GM21367 (cell line): ENCODE measurements around the gene ZBTB44.
"Not testable (repeated sequence)": the region's sequence is repeated elsewhere in the genome, so short reads cannot be mapped to it uniquely, and the experiment has no call there.

ENCODE experiments used
- ATAC-seq: cut with Tn5 transposase; IDR thresholded peaks from one replicate; pipeline ENCODE4 v1.9.1; 2021; ENCODE audit not compliant: unreplicated experiment

ZBTB44 gene

DNA sequence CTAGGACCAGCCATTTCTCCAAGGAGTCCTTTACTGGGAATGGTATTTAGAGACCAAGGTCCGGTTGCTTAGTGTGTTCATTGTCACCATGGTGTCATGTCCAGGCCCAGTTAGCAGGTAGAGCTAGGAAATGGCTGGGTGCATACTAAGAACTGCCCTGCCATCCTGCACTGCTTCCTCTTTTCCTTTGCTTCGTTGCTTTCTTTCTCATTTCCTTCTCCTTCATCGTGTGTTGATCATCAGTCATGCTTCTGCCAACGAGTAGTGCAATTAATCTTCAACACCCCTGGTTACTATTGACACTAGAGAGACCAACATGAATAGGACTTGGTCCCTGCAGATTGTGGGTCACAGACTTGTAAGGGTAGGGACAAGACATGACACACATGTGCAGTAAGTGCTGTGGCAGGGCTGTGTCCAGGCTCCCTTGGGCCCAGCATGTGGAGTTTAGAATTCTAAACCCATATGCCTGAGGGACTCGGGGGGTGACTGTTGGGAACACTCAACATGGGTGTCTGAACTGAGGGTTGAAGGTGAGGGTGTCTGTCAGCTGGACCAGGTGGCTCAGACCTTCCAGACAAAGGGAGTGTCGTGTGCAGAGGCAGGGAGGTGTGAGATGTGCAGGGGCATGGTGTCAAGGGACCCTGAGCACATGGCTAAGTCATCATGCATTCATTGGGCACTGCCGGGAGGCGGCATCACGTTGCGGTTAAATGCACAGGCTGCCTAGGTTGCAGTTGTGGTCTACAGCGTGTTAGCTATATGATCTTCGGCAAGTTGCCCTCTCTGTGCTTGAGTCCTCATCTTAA, 112.5 kb downstream of the ZBTB44 start:
- ATAC-seq = no peak

DNA sequence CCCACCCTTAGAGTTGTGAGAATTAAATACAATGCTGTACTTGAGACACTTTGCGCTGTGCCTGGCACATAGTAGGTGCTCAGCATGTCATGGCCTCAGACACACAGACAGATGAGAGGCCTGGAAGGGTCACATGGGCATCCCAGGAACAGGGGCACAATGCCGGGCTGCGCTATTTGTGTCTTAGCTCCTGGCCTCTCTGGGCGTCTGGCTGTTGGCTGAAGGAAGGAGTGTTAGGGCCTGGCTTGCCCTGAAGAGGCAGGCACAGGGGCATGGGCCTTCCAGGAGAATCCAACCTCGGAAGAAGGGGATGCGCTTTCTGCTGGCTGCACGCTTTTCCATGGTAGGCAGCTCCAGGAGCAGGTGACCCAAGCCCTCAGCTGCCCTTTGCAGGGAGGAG, 113.7 kb downstream of the ZBTB44 start:
- ATAC-seq = no peak

DNA sequence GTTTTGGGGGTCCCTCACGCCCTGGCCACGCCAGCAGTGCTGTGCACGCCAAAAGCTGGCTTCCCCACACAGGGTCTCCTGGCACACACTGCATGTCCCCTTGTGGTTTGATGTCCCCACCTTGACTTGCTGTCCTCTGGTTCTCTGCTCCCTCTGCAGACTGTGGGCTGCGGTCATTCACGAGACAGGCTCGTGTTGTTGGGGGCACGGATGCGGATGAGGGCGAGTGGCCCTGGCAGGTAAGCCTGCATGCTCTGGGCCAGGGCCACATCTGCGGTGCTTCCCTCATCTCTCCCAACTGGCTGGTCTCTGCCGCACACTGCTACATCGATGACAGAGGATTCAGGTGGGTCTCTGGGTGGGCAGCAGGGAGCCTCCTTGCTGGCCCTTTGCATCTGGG, 114.9 kb downstream of the ZBTB44 start:
- no peak for ATAC-seq

DNA sequence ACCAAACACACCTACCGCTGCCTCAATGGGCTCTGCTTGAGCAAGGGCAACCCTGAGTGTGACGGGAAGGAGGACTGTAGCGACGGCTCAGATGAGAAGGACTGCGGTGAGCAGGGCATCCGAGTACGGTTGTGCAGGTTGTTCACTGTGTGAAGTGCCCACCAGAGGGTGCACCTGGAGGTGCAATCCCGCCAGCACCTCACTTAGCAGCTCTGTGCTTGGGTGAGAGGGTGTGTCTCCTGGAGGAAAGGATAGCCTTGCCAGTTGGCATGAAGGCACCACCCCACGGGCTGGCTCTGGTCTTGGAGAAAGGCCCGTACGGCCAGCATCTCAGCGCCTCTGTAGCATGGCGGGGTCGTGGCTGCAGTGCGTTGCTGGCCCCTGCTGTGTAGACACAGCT, 115.8 kb downstream of the ZBTB44 start:
- ATAC-seq = no peak

DNA sequence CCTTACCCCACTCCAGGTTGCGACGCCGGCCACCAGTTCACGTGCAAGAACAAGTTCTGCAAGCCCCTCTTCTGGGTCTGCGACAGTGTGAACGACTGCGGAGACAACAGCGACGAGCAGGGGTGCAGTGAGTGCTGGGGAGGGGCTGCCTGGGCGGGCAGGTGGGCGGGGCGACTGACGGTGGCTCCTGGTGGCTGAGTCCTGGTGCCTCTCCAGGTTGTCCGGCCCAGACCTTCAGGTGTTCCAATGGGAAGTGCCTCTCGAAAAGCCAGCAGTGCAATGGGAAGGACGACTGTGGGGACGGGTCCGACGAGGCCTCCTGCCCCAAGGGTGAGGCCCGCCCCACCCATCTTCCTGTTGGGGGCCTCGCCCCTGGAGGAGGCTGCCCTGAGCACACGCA, 116.4 kb downstream of the ZBTB44 start:
- no peak for ATAC-seq

DNA sequence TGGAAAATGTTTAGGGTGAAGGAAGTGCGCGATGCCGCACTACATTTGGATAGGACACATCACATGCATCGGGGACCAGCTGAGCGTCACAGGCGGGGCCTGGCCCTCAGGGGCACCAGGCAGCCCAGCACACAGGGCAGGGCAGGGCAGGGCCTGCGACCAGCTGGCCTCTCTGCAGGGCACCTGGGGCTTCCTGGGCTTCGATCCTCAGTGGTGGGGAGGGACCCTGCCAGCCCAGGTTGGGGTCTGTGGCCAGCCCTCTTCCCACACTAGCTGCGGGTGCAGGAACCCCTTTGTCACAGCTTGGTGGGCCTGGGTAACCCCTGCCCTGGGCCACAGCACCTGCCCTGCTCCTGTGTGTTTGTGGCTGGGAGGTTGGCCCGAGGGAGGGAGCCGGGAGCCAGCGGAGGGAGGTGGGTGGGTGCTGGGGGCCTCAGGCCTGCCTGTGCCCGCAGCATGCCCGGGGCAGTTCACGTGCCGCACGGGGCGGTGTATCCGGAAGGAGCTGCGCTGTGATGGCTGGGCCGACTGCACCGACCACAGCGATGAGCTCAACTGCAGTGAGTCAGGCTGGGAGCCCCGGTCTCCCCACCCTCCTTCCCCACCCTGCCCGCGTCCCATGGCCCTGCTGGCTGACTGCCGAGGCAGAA, 117.2 kb downstream of the ZBTB44 start:
- ATAC-seq = no peak

DNA sequence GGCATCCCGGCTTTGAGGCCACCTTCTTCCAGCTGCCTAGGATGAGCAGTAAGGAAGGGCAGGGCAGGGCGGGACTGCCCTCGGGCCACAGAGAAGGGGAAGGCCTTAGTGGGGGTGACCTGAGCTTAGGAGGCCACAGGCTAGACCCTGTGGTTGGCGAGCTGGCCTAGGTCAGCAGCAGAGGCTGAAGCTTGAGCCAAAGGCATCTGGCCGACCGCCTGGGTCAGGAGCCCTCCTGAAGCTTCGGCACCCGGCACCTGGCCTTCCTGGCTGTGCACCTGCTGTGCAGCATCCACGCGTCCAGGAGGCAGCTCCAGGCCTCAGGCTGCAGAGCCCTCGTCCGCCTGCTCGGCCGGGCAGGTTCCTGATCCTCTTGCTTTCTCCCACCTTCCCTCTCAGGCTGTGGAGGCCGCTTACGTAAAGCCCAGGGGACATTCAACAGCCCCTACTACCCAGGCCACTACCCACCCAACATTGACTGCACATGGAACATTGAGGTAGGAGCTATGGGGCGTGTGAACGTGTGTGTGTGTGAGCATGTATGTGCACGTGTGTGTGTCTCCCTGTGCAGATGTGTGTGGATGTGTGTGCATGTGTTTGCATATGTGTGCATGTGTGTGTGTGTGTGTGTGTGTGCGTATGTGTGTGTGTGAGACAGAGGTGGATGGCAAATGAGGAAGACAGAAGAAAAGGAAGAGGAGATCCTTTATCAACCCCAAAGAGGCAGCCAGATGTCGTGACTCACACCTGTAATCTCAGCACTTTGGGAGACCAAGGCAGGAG, 120.3 kb downstream of the ZBTB44 start:
- ATAC-seq = no peak

DNA sequence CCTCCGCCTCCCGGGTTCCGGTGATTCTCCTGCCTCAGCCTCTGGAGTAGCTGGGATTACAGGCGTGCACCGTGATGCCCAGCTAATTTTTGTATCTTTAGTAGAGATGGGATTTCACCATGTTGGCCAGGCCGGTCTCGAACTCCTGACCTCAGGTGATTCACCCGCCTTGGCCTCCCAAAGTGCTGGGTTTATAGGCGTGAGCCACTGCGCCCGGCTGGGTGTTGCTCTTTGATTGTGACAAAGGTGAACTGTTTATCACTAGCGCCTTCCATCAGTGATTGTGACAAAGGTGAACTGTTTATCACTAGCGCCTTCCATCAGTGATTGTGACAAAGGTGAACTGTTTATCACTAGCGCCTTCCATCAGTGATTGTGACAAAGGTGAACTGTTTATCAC, 121.2 kb downstream of the ZBTB44 start:
- ATAC-seq = not testable (repeated sequence)

DNA sequence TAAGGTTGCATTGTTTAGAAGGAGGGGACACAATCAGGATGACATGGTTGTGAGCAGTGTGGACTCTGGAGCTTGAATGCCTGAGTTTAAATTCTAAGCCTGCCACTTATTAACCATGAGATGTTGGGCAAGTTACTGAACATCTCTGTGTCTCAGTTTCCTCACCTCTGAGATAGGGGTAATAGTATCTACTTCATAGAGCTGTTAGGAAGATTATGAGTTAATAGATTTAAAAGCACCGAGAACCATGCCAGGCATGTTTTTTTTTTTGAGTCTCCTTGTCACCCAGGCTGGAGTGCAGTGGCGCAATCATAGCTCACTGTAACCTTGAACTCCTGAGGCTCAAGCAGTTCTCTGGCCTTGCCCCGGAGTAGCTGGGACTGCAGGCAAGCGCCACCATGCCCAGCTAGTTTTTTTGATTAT, 121.9 kb downstream of the ZBTB44 start:
- no peak for ATAC-seq

DNA sequence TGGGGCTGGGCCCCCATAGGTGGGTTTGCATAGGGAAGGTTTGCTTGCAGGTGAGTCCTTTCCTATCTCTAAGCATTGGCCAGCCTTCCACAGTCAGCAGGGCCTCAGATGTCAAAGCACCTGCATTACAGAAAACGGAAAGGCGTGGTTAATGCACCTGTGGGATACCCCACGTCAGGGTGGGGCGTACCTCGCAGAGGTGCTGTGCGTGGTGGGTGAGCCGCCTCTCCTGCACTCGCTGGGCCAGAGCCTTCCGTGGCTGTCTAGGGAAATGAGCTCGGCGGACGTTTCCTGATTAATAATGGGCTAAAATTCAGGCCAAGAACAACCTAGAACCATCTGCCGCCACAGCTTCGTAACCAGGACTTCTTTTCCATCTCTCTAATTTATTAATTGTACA, 122.8 kb downstream of the ZBTB44 start:
- no peak for ATAC-seq

DNA sequence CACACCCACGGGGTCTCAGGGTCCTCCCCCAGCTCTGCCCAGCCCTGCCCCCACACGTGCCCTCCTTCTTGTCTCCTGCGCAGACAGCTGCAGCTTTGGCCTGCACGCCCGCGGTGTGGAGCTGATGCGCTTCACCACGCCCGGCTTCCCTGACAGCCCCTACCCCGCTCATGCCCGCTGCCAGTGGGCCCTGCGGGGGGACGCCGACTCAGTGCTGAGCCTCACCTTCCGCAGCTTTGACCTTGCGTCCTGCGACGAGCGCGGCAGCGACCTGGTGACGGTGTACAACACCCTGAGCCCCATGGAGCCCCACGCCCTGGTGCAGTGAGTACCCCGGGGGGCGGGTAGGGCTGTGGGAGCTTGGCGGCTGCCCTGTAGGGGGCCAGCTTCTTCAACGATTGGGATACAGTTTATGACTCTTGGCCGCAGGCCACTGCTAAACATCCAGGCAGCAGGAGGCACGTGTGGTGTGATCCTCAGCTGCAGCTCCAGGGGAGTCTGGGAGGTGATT, 124.3 kb downstream of the ZBTB44 start:
- ATAC-seq = no peak

DNA sequence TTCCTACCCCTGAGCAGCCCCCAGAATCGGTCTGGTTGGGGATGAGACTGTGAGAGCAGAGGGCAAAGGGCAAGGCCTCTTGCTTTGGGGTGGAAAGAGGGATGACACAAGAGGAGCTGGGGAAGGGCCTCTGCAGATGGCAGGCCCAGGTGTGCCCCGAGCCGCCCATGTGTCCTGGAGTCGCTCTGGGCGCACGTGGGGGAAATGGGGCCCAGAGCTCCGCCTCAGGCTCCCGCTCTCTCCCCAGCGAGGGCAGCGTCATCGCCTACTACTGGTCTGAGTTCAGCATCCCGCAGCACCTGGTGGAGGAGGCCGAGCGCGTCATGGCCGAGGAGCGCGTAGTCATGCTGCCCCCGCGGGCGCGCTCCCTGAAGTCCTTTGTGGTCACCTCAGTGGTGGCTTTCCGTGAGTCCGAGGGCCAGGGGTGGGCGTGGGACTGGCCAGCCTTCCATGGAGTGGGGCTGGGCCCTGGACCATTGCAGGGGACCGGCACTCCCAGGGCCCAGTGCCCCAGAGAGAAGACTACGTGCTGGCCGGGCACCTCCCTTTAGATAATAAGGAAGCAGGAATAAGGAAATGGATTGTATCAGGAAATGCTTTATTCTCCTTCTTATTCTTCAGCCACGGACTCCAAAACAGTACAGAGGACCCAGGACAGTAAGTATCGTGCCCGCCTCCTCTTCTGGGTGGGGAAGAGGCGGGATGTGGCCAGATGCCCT, 125.1 kb downstream of the ZBTB44 start:
- ATAC-seq = no peak

DNA sequence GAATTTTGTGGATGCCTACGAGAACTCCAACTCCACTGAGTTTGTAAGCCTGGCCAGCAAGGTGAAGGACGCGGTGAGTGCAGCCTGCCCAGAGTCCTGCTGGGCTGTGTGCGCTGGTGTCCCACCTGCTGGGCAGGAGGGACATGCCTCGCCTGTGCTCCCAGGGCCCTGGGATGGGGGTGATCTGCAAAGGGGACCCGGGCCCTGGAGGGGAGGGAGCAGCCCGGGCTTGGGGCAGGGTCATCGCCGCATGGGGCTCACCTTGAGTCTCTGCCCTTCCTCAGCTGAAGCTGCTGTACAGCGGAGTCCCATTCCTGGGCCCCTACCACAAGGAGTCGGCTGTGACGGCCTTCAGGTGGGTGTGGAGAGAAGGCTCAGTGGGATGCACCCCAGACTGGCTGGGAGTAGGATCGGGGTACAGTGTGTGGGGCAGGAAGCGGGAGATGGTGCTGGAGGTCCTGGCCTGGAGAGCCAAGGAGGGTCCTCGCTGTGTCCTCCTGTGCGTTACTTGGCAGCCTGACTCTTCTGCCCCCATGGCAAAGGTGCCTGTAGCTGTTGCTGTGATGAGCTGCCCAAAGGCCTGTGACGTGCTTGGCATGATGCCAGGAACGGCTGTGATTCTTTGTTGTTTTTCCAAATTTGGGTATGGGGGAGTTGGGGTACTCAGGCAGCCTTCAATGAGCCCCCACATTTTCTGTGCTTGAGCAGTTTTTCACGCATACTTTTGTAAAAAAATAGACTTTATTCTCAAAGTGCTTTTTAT, 126.0 kb downstream of the ZBTB44 start:
- ATAC-seq = no peak

DNA sequence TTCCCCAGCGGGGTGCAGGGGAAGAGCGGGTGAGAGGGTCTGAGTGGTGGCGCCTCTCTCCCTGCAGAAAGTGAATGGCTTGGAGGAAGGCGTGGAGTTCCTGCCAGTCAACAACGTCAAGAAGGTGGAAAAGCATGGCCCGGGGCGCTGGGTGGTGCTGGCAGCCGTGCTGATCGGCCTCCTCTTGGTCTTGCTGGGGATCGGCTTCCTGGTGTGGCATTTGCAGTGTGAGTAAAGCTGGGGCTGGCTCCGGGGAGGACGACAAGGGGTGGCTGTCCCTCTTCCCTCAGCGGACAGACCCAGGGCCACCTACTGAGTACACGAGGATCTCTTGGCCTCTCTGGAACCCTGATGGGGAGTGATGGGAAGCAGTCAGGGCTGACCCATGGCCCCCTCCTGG, 126.7 kb downstream of the ZBTB44 start:
- ATAC-seq = no peak

DNA sequence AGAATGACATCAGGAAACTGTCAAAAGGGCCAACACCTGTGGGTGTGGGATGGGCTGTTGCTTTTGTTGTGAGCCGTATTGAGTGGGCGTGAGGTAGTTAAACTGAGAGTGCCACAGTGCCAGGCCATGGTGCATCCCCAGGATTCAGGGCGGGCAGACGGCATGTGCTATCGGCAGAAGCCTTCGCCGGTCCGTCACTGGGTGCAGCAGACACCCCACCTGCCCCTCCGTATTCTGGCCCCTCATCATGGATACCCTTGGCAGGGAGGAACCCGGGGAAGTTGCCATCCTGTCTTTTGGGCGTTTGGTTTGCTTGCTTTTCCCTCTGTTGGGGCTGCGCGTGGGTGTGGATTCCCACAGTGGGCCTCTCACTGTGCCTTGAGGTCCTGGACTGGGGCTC, 127.6 kb downstream of the ZBTB44 start:
- no peak for ATAC-seq

DNA sequence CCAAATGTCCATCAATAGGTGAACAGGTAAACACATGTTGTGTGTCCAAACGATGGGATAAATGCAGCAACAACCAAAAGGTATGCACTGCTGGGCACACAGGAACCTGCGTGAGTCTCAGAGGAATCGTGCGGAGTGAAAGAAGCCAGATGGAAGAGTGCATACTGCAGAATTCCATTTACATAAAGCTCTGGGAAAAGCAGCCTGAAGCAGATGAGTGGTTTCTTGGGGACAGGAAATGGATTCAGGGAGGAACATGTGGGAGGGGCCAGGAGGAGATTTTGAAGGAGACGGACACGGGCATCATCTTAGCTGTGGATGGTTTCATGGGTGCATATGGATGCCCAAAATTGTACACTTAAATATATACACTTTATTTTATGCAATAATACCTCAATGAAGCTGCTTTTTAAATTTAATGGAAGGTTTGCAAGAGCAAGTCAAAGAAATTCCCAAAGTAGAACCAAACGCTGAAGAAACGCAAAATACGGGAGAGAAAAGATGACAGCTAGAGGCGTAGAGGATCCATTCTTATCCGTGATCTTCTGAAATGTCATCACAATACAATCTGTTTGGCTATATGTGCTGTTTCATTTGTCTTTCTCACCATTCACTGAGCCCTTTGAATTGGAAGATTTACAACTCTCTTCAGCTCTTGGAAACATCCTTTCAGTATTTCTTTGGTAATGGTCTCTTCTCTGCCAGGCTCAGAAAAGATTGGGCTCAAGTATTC, 130.7 kb downstream of the ZBTB44 start:
- no peak for ATAC-seq

DNA sequence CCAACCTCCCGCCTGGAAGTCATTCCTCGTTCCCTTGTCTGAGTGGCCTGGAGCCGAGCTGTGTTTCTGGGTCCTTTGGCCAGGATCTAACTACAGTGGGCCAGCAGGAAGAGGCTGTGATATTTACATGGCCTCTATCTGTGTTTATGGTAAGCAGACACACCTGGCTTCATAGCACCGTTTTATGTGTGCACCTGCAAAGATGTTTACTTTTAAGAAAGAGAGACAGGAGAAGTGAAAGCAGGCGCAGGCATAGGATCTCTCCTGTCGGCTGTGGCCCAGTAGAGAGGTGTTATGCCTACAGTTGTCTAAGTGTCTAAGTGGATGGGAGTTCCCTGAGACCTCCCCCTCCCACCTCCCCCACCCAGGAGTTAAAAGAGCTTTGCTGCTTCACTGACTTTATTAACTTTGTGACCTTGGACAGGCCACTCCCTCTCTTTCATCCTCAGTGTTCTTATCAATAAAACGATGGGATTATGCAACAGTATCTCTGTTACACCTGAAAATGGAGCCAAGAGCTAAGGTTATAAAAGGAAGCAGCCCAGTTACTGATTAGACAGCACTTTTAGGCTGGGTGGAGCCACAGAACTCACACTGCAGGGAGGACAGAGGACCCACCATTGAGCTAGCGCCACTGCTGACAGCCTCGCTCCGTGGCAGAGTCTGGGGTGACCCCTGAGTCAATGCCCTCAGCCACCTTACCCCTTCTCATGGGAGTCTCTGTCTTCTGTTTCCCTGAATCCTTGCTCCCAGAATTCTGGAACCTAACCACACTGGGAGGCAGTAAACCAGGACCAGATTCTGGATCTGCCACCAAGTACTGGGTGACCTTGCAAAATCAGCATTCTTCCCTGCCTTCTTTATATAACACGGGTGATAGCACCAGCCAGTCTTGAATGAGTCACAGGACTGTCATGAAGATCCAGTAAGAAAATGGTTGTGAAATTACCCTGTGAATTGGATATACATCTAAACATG, 133.1 kb downstream of the ZBTB44 start:
- peak; percentile 59 for ATAC-seq

DNA sequence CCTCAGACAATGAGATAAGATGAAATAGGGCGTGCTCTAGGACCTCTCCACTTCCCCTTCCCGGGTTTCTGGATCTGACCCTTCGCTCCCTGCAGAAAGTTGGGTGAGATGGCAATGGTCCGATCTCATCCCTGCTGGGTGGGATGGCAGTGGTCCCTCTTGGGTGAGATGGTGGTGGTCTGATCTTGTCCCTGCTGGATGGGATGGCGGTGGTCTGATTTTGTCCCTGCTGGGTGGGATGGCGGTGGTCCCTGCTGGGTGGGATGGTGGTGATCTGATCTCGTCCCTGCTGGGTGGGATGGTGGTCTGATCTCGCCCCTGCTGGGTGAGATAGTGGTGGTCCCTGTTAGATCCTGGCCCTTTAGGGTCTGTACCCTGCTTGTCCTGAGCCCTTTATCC, 133.8 kb downstream of the ZBTB44 start:
- no peak for ATAC-seq
